NCI-H226 (cell line): ENCODE data around the gene FAAH.
"Not testable (repeated sequence)": the region's sequence is repeated elsewhere in the genome, so short reads cannot be mapped to it uniquely, and the experiment has no call there.

Experiments used
- DNase-seq: peaks from one replicate; pipeline ENCODE4 v3.0.0-alpha.2; 2015

The FAAH gene

GRCh38 chr1:46394108-46394871 is at the start of gene FAAH:
TSS of gene FAAH (plus strand) at chr1:46394317. CDS start at chr1:46394349, 32 bp downstream.
- no peak for DNase-seq

- no peak for DNase-seq
Measured at GRCh38 chr1:46344481-46344880, 49.6 kb upstream of the FAAH start.

GRCh38 chr1:46345281-46345680 is 48.8 kb upstream of the FAAH start:
- DNase-seq, result no peak

GRCh38 chr1:46352363-46352762 is 41.8 kb upstream of the FAAH start:
- DNase-seq, result no peak

- not testable (repeated sequence) for DNase-seq
Measured at GRCh38 chr1:46355920-46356319, 38.2 kb upstream of the FAAH start.

GRCh38 chr1:46362158-46362557 is 32.0 kb upstream of the FAAH start:
- DNase-seq, result no peak

- DNase-seq, result no peak
Measured at GRCh38 chr1:46363121-46363520, 31.0 kb upstream of the FAAH start.

GRCh38 chr1:46364612-46365011 is 29.5 kb upstream of the FAAH start:
- DNase-seq, result no peak

- not testable (repeated sequence) for DNase-seq
Measured at GRCh38 chr1:46365796-46366195, 28.3 kb upstream of the FAAH start.

GRCh38 chr1:46367072-46367471 is 27.0 kb upstream of the FAAH start:
- no peak for DNase-seq

GRCh38 chr1:46367701-46368100 is 26.4 kb upstream of the FAAH start:
- DNase-seq, result not testable (repeated sequence)

- DNase-seq, result no peak
Measured at GRCh38 chr1:46368791-46369190, 25.3 kb upstream of the FAAH start.

- no peak for DNase-seq
Measured at GRCh38 chr1:46369542-46370213, 24.4 kb upstream of the FAAH start.

- DNase-seq, result peak; percentile 29
Measured at GRCh38 chr1:46370214-46370633, 23.9 kb upstream of the FAAH start.

- no peak for DNase-seq
Measured at GRCh38 chr1:46372431-46372830, 21.7 kb upstream of the FAAH start.

- DNase-seq, result no peak
Measured at GRCh38 chr1:46379996-46380395, 14.1 kb upstream of the FAAH start.

GRCh38 chr1:46380508-46380907 is 13.6 kb upstream of the FAAH start:
- DNase-seq, result no peak

- DNase-seq, result no peak
Measured at GRCh38 chr1:46393510-46393909, 607 bp upstream of the FAAH start.

- DNase-seq, result no peak
Measured at GRCh38 chr1:46394872-46395465, 852 bp downstream of the FAAH start.

- DNase-seq, result no peak
Measured at GRCh38 chr1:46396441-46397398, 2.6 kb downstream of the FAAH start.

GRCh38 chr1:46399307-46399706 is 5.2 kb downstream of the FAAH start:
- no peak for DNase-seq

- no peak for DNase-seq
Measured at GRCh38 chr1:46400421-46400820, 6.3 kb downstream of the FAAH start.
